Hepatocyte (in vitro differentiated cells): ENCODE measurements around the gene TGFB1.

Source experiments
- CTCF ChIP-seq: fragments of 200-600 bp; sonication (generic); IDR thresholded peaks from 2 replicates; pipeline ENCODE4 v1.5.1; 2016; ENCODE audit warnings: antibody characterized with exemption, mild to moderate bottlenecking; ENCODE audit not compliant: poor library complexity
- EZH2 ChIP-seq: fragments of 200-600 bp; sonication (generic); IDR thresholded peaks from 2 replicates; pipeline ENCODE4 v1.6.1; 2016; ENCODE audit warnings: antibody characterized with exemption, mild to moderate bottlenecking, borderline replicate concordance
- EZH2phosphoT487 ChIP-seq: fragments of 200-600 bp; sonication (generic); IDR thresholded peaks from one replicate; pipeline ENCODE4 v1.6.1; 2018; ENCODE audit warnings: antibody characterized with exemption, mild to moderate bottlenecking, low read depth, moderate library complexity; ENCODE audit not compliant: unreplicated experiment, severe bottlenecking

GRCh38 chr19:41305927-41306793, 47.6 kb downstream of the TGFB1 start:
- TF ChIP-seq CTCF (no peak), EZH2 (no peak), EZH2phosphoT487 (no peak)
